CD4-positive, alpha-beta T cell treated with Interleukin-10 for 1 hour (primary cell): ENCODE data around the gene DNAJC21.
"Not testable (repeated sequence)": the region's sequence is repeated elsewhere in the genome, so short reads cannot be mapped to it uniquely, and the experiment has no call there.

Experiments used
- DNase-seq: peaks from one replicate; pipeline ENCODE4 v3.0.0-alpha.2; 2020

DNAJC21 gene

DNA sequence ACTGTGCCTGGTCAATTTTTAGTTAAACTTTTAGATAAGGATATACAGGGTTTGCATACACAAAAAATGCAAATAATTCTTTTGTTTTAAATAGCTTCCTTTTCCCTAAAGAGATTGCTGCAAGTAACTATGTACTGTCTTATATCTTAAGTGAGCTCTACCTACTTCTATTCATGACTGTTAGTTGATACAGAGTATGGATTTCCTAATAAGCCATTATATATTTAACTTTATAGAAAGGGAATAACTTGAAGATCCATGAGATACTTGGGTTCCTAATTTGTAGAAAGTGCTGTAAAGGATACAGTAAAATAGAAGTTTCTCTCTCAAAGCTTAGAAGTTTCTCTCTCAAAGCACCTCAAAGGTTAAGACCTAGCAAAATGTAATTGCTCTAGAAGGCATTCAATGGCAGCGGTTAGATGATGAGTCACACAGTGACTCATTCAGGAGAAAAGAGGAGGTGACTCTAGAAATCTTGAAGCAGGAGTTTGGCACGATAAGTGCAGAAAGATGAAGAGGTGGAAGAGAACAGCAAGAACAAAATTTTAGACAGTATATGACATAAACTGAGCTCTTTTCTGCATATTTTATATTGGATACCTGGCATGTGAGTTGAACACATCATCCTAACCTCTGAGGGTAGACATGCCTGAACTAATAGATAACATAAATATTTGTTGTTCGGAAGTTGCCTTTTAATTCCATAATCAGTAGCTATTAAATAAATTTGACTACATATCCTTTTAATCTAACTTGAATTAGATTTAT lies 5.5 kb upstream of the DNAJC21 start:
- no peak for DNase-seq

DNA sequence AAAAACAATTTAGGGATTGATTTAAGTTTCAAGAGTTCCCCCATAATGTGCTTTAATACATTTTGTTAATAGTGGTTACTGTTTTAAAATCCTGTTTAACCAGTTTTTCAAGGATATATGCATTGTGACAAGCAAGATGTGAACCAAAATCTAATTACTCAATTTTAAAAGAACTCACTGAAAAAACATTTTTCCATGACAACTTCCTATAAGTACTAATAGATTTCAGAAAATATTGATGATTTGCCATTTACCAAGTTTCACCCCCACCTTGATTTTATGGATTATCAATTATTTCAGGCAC lies 4.9 kb upstream of the DNAJC21 start:
- no peak for DNase-seq

DNA sequence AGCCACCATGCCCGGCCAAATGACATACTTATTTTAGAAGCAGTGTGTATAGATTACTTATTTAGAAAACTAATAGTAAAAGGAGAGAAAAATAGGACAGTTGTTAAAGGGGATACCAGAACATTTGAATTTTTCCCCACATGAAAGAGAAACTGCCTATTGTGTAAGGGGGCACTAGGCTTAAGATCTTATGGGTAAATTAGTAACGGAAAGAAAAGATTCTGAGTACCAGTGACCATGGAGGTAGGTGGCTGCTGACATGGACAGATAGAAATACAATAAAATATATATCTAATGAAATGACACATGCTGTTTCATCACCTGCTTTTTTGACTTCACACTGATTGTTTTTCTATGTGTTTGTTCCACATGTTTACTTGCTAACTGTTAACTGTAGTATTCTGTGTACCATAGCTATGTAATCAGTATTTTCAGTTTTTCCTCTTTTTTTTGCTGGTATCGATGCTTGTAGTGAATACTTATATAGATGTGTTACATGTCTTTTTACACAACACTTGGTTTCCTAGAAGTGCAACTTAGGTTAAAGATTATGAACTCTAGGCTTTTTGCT lies 3.0 kb upstream of the DNAJC21 start:
- DNase-seq, result no peak

DNA sequence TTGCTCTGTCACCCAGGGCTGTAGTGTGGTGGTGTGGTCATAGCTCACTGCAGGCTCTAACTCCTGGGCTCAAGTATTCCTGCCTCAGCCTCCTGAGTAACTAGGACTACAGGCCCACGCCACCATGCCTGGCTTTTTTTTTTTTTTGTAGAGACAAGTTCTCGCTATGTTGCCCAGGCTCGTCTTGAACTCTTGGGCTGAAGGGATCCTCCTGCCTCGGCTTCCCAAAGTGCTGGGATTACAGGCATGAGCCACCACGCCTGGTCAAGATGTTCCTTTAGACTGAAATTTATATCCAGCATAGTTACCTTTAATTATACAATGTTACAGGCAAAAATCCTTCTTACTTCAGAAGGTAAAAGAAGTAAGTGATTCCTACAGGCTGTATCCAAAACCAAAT lies 1.6 kb upstream of the DNAJC21 start:
- no peak for DNase-seq

DNA sequence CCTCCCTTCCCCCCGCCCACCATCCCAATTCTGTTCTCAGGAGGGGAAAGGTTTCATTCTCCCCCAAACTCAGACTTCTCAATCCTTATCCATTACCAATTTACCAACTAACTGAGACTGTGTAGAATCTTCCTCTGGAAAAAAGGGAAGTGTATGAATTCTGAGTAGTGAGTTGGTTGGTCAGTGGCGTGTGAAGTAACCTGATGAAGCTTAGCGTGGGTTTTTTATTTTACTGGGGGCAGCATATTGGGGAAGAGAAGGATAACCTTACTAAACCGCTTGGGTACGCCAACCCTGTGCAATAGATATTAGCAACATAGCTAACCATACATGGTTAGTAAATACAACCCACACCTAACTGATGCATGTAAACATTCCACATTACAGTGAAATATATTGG lies 1.1 kb upstream of the DNAJC21 start:
- DNase-seq, result no peak

DNA sequence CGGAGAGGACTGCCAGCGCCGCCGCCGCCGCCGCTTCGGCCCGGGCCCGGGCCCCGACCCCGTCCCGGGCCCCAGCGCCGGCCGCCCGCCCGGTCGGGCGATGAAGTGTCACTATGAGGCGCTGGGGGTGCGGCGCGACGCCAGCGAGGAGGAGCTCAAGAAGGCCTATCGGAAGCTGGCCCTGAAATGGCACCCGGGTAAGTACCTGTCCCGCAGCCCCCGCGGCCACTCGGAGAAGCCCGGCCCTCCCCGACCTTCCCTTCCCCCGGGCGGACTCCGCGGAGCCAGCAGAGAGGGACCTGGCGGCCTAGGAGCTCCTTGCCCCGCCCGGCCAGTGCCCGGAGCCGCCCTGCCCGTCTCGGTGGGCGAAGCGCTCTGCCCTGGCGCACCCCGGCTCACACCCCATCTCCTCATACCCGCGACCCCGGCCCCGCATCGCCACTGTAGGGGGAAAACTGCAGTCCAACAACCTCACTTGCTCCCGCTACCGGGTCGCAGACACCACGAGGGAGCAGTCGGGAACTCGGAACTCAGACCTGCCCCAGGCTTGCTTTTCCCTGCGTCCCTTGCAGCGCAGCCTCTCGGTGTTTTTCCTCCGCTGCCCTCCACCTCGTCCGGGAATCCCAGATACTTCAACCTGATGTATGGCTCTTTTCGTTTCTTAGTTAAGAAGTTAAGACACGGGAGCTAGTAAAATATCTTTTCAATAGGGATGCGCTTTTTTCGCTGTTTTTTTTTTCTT lies 532 bp downstream of the DNAJC21 start:
- DNase-seq, result peak; percentile 86

DNA sequence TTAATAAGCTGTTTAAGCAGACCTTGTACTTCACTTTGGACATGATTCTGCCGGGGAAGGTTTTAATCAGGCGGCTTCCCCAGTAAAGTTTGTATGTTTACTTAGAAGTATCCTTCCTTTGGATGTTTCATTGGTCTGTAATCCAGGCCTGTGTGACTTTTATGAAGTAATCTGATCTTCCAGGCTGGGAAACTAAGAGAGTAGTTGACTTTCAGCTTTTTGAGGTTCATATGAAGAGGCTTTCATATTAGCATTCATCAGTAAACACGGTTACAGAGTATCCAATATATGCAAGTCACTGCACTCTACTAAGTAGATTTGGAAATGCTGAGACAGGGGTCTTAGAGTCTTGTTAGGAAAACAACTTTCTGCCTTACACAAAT lies 1.1 kb downstream of the DNAJC21 start:
- DNase-seq, result no peak

DNA sequence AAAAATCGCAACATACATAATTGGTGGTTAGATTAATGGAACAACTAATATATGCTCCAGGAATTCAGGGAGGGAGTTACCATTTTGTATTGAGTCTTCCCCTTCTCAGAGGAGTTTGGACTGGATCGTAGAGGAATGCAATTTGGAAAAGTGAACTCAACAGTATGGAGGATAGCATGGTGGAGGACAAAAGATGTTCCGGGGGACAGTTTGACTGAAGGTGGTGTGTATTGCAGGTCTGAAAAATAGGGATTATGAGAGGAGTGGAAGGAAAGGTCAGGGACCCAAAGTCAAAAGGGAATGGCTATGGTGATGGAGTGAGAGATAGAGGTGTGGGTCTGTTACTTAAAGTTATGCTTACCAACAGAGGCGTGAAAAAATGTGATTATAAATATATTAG lies 1.5 kb downstream of the DNAJC21 start:
- DNase-seq, result no peak

DNA sequence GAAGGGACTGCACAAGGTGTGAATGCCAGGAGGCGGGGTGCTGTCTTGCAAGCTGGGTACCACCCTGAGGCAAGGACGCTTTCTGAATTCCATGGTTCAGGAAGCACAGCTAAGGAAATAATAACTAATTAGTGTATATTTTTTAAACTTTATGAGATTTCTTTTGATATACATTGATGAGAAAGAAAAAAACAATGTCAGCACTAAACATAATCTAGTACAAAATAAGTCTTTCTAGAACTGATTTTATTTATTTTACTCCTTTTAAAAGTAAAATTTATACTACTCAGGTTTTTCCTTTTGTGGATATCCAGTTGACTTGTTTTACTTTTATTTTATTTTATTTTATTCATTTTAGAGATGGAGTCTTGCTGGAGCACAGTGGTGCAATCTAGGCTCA lies 3.6 kb downstream of the DNAJC21 start:
- DNase-seq, result no peak

DNA sequence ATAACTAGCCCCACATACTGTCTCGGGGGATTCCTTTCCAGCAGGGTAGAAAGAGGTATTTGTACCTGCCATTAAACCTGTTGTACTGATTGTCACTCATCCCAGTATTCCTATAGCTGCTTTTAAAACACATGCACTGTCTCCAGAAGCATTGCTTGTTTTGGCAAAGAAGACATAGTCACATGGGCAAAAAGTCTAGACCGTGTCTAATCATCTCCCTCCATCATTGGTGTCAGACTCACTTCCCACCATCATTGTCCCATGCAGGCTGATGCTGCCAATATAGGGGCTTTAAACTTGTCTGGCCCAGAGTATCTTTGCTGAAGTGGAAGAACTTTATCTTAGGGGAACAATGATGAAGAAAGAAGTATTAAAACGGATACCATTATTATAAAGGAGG lies 12.6 kb downstream of the DNAJC21 start:
- no peak for DNase-seq

DNA sequence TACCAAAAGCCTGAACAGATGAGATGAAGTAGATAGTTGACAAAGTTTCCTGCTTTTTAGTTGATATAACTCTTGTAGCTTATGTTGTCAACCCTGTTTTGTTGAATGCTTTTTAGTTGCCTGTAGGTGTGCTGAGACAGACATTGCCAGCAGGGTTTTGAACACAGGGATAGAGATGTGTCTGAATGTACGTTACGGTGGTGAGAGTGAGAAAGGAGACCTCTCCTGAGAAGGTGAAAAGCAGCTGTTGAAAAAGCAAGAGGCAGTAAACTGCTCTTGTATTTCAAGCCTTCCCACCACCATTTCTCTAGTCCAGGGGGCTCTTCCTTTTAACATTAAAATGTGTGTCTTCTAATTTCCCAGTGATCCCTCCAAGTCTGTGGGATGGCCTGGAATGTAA lies 14.7 kb downstream of the DNAJC21 start:
- no peak for DNase-seq

DNA sequence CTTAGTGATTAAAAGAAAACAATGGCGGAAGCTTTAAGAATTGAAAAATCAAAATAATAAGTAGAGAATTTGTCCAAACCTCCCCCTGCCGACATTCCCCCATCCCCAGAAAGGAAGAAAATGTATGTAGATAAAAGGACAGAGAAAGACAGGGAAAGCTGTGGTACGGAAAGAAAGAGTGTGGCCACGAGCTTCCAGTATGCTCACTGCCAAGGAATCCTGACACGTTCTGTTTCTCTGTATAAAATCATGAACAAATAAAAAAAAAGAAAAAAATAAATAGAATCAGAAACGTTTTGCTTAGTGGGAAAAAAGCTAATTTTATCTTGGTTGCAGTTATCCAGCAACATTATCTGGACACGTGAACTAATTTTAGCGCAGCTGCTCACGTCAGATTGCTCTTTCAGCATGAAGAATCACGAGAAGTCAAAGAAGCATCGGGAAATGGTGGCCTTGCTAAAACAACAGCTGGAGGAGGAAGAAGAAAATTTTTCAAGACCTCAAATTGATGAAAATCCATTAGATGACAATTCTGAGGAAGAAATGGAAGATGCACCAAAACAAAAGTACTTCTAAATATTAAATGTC lies 15.2 kb downstream of the DNAJC21 start:
- DNase-seq, result no peak

DNA sequence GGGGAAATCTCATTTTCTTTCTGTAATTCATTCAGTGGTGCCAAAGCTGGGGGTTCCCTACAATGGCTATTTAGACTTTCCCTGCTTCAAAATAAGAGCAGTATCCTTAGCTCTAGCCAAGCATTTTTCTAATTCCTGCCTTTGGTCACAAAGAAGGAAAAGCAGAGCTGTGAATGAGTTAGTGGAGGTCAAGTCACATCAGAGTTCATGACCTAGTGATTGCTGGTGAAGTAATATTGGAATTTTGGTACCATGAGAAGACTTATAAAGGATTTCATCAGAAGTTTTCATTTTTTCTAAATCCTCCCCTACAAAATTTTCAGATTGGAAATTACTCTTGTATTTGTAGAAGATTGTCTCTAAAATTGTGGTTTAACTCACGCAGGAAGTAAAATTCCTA lies 28.0 kb downstream of the DNAJC21 start:
- DNase-seq, result no peak

DNA sequence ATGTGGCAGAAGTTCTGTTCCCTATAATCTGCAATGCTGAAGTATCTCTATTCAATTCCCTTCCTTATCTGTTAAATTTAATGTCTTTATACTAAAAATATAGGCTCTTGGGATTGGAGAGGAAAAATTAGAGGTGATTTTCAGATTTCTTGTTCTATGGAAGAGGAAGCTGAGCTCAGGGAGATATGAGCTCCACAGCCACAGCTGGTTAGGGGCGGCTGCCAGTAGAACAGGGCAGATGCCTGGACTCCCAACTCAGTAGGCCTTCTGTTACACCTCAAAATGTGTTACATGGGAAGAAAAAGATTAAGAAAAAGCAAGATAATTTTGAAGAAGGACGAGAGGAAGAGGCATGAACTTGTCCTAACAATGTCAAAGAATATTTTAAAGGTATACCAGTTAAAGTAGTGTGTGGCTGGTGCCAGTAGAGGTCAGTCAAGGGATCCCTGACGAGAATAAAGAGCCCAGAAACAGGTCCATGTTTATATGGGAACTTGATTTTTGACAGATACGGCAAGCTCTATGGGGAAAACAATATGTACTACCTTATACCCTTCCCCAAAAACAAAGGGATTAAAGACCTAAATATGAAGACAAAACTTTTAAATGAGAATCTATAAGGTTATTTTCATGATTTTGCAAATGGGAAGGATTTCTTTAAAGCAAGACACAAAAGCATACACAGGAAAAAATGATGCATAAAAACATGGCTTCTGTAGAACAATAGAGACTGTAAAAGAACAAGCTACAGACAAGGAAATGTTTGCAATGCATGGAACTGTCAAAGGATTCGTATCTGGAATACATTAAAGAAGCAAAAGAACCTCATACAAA lies 28.7 kb downstream of the DNAJC21 start:
- peak; percentile 5 for DNase-seq

DNA sequence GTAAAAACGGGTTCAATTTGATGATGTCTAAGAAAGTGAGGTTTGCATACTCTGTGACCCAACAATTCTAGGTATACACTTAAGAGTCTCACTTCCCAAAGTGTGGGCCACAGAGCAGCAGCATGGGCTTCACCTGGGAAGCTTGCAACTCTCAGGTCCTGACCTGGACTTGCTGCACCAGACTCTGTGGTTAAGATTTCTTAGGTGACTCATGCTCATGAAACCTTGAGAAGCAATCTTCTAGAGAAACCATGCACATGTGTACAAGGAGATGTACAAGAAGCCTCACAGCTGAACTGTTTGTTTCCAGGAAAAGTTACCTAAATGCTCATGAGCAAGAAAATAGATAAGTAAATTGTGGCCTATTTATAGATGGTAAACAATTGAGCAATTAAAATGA lies 30.0 kb downstream of the DNAJC21 start:
- no peak for DNase-seq

DNA sequence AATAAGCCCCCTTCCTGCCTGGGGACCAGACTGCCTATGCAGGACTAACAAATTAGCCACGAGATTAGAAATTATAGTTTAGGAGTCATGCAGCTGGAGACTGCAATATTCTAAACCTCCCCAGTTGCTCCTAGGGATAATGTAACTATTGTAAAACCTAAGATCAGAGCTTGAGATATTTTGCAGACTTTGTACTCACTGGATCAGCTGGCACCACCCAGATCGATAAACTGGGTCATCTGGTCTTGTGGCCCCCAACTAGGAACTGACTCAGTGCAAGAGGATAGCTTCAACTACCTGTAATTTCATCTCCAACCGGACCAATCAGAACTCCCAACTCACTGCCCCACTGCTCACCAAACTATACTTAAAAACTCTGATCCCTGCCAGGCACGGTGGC lies 38.2 kb downstream of the DNAJC21 start:
- DNase-seq, result no peak

DNA sequence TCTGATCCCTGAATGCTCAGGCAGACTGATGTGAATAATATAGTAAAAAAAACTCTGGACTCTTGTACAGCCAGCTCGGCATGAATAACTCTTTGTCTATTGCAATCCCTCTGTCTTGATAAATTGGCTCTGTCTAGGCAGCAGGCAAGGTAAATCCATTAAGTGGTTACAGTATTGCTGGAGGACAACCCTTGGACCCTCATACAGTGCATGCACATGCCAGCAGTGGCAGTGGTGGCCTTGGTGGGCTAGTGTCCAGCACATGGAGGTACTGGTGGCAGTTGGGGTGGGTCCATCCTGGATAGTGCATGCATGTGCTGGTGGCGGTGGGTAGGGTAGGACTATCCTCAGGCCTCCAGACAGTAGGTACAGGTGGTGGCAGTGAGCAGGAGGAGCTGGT lies 38.9 kb downstream of the DNAJC21 start:
- no peak for DNase-seq

DNA sequence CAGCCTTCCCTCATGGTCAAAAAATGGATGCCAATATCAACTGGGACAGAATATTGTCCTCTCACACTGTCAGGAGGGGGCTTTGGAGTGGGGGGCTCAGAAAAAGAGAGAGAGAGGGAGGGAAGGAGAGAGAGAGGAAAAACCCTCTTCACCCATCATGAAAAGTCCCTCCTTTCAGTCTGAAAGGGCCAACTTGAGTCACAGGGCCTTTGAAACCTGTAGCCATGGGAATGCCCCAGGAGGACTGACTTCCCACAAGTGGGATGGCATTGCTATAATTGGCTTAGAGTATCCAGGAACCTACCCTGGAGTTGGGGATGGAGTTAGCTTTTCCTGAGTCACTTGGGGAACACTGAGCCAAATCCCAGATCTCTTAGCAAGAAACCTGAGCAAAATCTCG lies 41.2 kb downstream of the DNAJC21 start:
- DNase-seq, result no peak

DNA sequence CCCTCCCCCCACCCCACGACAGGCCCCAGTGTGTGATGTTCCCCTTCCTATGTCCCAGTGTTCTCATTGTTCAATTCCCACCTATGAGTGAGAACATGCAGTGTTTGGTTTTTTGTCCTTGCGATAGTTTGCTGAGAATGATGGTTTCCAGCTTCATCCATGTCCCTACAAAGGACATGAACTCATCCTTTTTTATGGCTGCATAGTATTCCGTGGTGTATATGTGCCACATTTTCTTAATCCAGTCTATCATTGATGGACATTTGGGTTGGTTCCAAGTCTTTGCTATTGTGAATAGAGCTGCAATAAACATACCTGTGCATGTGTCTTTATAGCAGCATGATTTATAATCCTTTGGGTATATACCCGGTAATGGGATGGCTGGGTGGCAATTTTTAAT lies 42.3 kb downstream of the DNAJC21 start:
- not testable (repeated sequence) for DNase-seq

DNA sequence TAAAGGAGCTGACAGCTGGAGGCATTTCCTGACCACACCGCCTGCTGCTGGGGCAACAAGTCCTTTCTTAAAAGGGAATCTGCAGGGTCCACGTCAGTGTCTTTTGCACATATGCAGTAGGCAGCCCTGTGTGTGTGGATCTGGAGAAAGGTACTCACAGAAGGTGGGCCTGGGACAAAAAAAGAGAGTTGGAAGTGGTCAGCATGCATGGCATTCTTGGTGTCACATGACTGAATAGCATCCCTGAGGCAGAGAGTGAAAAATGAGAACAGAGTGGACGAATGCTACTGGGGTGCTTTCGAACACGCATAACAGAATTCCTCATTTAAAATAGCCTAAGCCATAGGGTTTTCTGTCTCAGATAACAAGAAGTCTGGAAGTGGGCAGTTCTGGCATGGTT lies 47.0 kb downstream of the DNAJC21 start:
- no peak for DNase-seq

DNA sequence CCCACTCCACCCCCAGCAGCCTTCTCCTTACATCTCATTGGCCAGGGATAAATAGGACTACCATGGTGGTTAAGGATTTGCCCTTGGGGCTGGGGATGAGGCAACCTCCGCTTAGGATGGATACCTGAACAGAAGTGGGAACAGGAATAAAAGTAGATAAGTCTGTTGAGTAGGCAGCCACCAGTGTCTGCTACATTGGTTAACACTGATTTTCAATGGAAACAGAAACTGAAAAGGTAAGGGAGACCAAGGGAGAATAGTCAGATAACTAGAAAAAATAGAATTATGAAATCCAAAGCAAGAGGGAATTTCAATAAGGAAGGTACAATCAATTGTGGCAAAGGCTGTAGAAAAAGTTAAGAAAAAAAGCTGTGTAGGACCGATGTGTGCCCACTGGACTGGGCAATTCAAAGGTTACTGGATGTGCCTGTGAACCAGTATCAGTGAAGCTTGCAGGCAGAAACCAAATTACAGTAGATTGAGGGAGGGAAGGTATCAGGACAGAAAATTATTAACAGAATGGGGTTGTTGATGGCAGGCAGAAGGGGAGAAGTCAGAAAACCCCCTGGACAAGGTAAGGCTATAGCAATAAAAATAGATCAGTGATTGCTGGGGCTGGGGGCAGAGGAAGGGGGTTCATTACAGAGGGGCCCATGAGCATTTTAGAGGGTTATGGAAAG lies 48.7 kb downstream of the DNAJC21 start:
- no peak for DNase-seq

DNA sequence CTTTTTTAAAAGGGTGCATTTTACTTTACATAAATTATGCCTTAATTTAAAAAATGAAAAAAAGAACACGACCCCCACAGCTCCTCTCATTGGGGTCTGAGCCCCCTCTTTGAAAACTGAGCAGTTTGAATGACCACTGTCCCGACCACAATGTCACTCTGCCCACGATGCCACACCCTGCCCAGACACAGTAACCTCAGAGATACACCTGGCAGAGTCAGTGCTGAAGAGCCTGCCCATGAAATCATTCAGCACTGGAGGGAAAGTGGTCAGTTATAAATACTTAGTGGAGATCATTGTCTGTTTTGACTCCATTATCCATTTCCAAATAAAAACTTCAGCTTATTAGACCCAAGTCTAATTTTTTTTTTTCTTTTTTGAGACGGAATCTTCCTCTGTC lies 49.3 kb downstream of the DNAJC21 start:
- no peak for DNase-seq

DNA sequence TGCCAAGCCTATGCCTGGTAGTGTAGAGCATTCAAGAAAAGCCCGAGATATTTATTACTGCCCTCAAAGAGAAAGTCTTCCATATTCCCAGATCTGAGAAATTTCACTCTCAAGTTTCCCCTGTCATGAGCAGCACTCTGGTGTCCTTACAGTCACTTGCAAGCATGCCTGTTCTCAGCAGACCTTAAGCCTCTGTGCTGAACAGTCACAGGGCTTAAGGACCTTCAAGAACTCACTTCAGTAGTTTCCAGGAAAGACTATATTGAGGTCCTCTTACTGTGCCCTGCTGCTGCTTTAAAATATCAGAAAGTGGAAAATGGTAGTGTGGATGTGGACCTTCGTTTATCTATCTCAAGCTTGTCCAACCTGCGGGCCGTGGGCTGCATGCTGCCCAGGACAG lies 53.5 kb downstream of the DNAJC21 start:
- DNase-seq, result no peak
